ENCODE results near the gene CD34.

DNA sequence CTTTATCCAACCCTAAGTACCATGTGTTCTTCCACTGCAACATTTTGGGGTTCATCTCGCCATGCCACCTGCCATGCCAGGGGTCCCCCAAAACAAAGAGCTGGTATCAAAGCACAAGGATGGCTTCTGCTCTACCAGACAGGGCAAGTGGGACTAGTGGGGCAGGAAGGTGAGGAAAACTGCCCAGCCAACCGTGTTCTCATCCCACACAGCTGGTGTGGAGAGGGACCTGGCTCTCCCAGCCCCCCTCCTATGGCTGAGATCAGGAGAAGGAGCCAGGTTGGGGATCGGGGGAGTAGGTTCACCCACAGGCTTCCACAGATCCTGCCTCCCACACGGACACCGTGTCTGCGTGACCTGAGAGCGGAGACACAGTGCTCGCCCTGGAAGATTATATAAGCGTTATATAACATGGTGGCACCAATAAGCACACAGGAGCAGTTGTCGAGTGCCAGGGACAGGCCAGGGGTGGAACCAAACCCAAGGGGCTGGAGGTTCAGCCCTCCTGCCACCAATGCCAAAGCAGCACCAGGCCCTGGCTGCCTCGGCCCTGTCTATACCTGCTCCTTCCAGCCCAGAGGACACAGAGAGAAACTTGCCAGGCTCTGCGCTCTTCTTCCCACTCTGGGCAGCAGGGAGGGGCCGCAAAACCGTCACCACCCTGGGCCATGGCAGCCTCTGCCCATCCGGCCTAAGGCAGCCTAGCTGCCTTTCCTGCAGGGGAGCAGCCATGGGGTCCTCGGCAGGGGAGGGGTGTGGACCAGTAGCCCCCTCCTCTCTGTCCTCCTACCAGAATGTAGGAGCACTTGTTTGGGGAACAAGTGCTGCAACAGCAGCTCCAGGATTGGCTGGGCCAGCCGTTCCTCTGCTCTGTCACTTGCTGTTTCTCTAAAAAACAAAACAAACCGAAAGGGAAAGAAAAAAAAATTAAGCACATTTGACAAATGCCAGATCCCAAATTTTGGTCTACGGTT is 43.5 kb downstream of the CD34 start:
- TF ChIP-seq POLR2A (IDR thresholded peaks at IDR 0.05; ENCODE audit: low read length) (no peak), GATA1 (IDR thresholded peaks at IDR 0.05; ENCODE audit: low read depth, low read length) (no peak)
